Coronary artery (tissue), 2 donors: ENCODE data around the gene MSI2.

Experiments used
- DNase-seq: peaks from one replicate; pipeline ENCODE4 v3.0.0-alpha.2; 2017; ENCODE audit warnings: low spot score
- H3K27ac ChIP-seq, 2 donors: fragments of 200-600 bp; sonication (generic); one replicate each; pipeline ENCODE4 v1.5.1; 2016 to 2019
- H3K4me3 ChIP-seq: fragments of 200-600 bp; sonication (generic); 2 replicates; pipeline ENCODE4 v1.5.1; 2016; ENCODE audit warnings: mild to moderate bottlenecking, moderate library complexity
- CTCF ChIP-seq: fragments of 200-600 bp; sonication (generic); IDR thresholded peaks from one replicate; pipeline ENCODE4 v1.5.1; 2019; ENCODE audit warnings: antibody characterized with exemption

MSI2 gene

GRCh38 chr17:57512258-57512657 is 255.9 kb downstream of the MSI2 start:
- no peak for DNase-seq
- Histone ChIP-seq H3K4me3 (no peak overlapping the region), H3K27ac (no peak overlapping the region)
- TF ChIP-seq CTCF = no peak

DNA sequence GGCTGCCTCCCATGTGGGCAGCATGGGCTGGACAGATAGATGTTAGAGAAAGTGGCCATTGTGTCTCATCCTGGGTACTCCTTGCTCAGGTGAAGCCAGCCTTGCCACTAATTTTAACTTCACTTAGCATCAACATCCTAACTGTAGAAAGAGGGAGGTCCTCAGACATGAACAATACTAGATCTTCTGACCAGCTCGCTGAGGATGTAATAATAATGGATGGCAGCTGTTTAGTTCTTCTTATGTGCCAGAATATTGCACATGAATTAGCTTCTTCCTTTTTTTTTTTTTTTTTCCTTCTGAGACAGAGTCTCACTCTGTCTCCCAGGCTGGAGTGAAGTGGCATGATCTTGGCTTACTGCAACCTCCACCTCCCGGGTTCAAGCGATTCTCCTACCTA is 256.4 kb downstream of the MSI2 start:
- no peak for TF ChIP-seq CTCF
- DNase-seq = no peak
- H3K27ac ChIP-seq = no peak overlapping the region
- H3K4me3 ChIP-seq = no peak overlapping the region

GRCh38 chr17:57513569-57513968 is 257.2 kb downstream of the MSI2 start:
- no peak overlapping the region for H3K4me3 ChIP-seq
- no peak for TF ChIP-seq CTCF
- DNase-seq = no peak
- H3K27ac ChIP-seq = no peak overlapping the region

- H3K27ac ChIP-seq = no peak overlapping the region
- no peak for DNase-seq
- H3K4me3 ChIP-seq = no peak overlapping the region
- TF ChIP-seq CTCF = no peak
Observed at GRCh38 chr17:57514614-57515013, 258.3 kb downstream of the MSI2 start.

- Histone ChIP-seq H3K27ac (no peak overlapping the region), H3K4me3 (no peak overlapping the region)
- no peak for DNase-seq
- no peak for TF ChIP-seq CTCF
Observed at GRCh38 chr17:57515662-57516211, 259.4 kb downstream of the MSI2 start.

DNA sequence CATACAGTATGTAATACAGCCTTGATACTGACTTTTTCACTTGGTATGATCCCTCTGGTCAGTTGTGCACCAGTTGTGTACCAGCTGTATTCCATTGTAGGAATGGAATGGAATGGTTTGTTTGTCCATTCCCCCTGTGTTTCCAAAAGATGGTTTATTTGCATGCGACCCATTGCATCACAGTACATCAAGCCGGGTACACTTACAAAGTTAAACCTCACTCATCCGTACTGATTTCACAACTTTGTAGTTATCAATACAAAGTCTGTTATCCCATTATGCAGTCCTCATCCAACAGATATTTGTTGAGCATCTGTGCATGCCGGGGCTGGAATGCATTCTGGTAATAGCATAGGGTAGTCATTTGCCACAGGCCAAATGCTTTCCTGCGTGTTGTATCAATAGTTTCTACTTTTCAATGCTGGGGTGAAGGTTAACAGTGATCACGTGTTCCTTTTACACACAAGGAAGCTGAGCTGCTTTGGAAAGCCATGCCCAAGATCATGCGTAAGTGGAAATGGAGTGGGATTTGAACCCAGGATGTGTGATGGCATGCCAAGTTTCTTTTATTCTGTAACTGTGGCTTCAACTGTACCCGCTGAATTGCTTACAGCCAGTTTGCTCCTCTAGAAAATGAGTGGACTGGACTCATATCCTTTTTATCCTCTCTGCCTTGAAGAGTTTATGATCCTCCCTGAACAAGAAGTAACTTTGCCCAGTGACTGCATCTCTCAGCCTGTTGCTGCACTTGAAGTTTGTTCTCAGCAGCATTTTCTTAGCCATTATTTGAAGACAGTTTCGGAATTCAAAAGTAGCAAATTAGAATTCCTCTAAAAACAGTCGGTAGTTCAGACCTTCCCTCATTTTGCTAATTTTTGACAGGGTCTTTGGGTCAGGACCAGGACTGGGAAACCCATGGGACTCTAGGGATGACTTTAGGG is 260.2 kb downstream of the MSI2 start:
- no peak for TF ChIP-seq CTCF
- Histone ChIP-seq H3K27ac (no peak overlapping the region), H3K4me3 (no peak overlapping the region)
- no peak for DNase-seq

DNA sequence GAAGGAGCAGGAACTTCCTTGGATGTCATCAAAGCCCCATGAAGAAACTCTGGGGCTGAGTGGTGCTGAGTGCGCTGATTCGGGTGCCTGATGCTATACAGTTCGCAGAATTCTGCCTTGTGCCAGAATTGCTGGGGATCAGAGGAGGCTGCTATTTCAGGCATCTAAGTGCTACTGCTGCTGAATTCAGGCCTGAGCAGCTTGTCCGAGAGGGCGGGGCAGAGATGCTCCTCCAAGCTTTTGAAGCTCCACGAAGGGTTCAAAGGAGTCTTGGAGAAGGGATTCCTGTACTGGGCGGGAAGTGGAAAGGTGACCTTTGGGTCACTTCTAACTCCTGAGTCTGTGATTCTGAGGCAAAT is 260.9 kb downstream of the MSI2 start:
- no peak for DNase-seq
- no peak overlapping the region for H3K27ac ChIP-seq
- no peak for TF ChIP-seq CTCF
- no peak overlapping the region for H3K4me3 ChIP-seq
